Gastroesophageal sphincter (tissue), 3 donors: ENCODE measurements around the gene NCKIPSD.

ENCODE experiments used
- CTCF ChIP-seq, 4 experiments: fragments of 200-600 bp in 2 of 4; fragments of 450-650 bp in 2 of 4; sonication (generic) in 1 of 4; IDR thresholded peaks; one replicate each; pipeline ENCODE4 v1.5.1; 2017 to 2019; ENCODE audit warnings: antibody characterized with exemption in 4 of 4, mild to moderate bottlenecking in 2 of 4, moderate library complexity in 2 of 4
- EP300 ChIP-seq: sonication (generic); formaldehyde crosslinking; IDR thresholded peaks from one replicate; pipeline ENCODE4 v1.6.1; 2017; ENCODE audit warnings: antibody characterized with exemption, mild to moderate bottlenecking
- POLR2A ChIP-seq, 2 donors: fragments of 450-650 bp; IDR thresholded peaks; one replicate each; pipeline ENCODE4 v1.6.1; 2017; ENCODE audit warnings: antibody characterized with exemption in 2 of 2, mild to moderate bottlenecking in 2 of 2, moderate library complexity in 1 of 2
- POLR2AphosphoS5 ChIP-seq: sonication (generic); formaldehyde crosslinking; IDR thresholded peaks from one replicate; pipeline ENCODE4 v1.6.1; 2017; ENCODE audit warnings: antibody characterized with exemption

DNA sequence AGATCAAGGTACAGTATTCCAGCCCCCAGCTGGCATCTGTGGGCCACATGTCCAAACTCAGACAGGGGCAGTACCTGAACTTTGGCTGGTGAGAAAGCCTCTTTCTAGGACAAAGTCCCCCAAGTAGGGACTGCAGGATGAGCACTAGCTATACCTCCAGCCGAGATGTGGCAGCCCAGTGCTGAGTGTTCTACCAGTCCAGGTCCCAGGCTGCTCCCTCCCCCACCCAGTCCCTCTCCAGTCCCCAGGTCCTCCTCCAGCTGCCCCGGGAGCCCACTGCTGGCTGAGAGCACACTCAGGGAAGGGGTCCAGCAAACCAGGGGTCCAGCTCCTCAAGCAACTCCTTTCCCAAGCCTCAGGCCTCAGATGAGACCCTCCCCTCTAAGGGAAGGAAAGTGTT is 52.0 kb downstream of the NCKIPSD start:
- no peak for TF ChIP-seq CTCF (IDR thresholded peaks at IDR 0.05)
- no peak for TF ChIP-seq POLR2A (IDR thresholded peaks at IDR 0.05)
- TF ChIP-seq EP300, result no peak
- TF ChIP-seq POLR2AphosphoS5, result no peak
